K562 (cell line): Measurements from ENCODE around the gene ZBTB26. TPM values are rescaled to one million over a fixed set of nuclear protein-coding genes. Genes with fewer than 3 reads are reported as not detected.

ENCODE experiments used
- ARID4B ChIP-seq: sonication (generic); formaldehyde crosslinking; IDR thresholded peaks from 2 replicates; pipeline ENCODE4 v1.8.0; 2022; ENCODE audit warnings: mild to moderate bottlenecking, missing genetic modification reagents
- BACH1 ChIP-seq: fragments of 200-800 bp; sonication (Bioruptor generic); IDR thresholded peaks from 2 replicates; pipeline ENCODE4 v1.6.1; 2016; ENCODE audit warnings: missing genetic modification characterization, missing compliant biosample characterization
- BMI1 ChIP-seq: fragments of 150-350 bp; IDR thresholded peaks from 2 replicates; pipeline ENCODE4 v1.6.1; 2014; ENCODE audit warnings: low read length
- CHAMP1 ChIP-seq: fragments of 450-650 bp; IDR thresholded peaks from 2 replicates; pipeline ENCODE4 v1.6.1; 2016; ENCODE audit warnings: mild to moderate bottlenecking
- CHD4 ChIP-seq: fragments of 200-600 bp; sonication (generic); IDR thresholded peaks from 3 replicates; pipeline ENCODE4 v1.6.1; 2012; ENCODE audit warnings: low read depth, mild to moderate bottlenecking, mixed read lengths, low read length, inconsistent platforms; ENCODE audit not compliant: insufficient read depth, insufficient replicate concordance, poor library complexity, severe bottlenecking
- ETV1 ChIP-seq: fragments of 450-650 bp; conservative IDR thresholded peaks from 2 replicates; pipeline ENCODE4 v1.6.1; 2016; ENCODE audit warnings: missing genetic modification characterization, control low read depth, low read depth, missing compliant biosample characterization
- HBP1 ChIP-seq: fragments of 450-650 bp; formaldehyde crosslinking; IDR thresholded peaks from 2 replicates; pipeline ENCODE4 v1.4.0; 2022; ENCODE audit warnings: missing genetic modification characterization
- MXI1 ChIP-seq: IDR thresholded peaks from 2 replicates; pipeline ENCODE4 v1.6.1; 2011; ENCODE audit warnings: low read depth, mild to moderate bottlenecking, improper control_type of control experiment, low read length
- POLR2G ChIP-seq: fragments of 200-400 bp; formaldehyde crosslinking; IDR thresholded peaks from 2 replicates; pipeline ENCODE4 v1.6.1; 2017; ENCODE audit warnings: low read depth, mild to moderate bottlenecking, antibody characterized with exemption, low read length, moderate library complexity
- TRIM24 ChIP-seq, 2 experiments: fragments of 450-650 bp; IDR thresholded peaks; 2 replicates each; pipeline ENCODE4 v1.6.1; 2016
- ZBED1 ChIP-seq: IDR thresholded peaks from 2 replicates; pipeline ENCODE4 v1.6.1; 2014
- ZFP91 ChIP-seq: sonication (generic); formaldehyde crosslinking; IDR thresholded peaks from 2 replicates; pipeline ENCODE4 v1.8.0; 2022; ENCODE audit warnings: mild to moderate bottlenecking, missing genetic modification reagents
- ZFPM2 ChIP-seq: fragments of 250-450 bp; sonication (Bioruptor Pico); IDR thresholded peaks from 2 replicates; pipeline ENCODE4 v1.5.1; 2022; ENCODE audit warnings: mild to moderate bottlenecking
- ZNF124 ChIP-seq: sonication (generic); formaldehyde crosslinking; IDR thresholded peaks from 2 replicates; pipeline ENCODE4 v1.8.1; 2022; ENCODE audit warnings: missing genetic modification reagents
- ZNF639 ChIP-seq, 2 experiments: fragments of 200-800 bp in 1 of 2; sonication (Bioruptor generic) in 1 of 2; sonication (generic) in 1 of 2; formaldehyde crosslinking in 1 of 2; IDR thresholded peaks in 1 of 2; conservative IDR thresholded peaks in 1 of 2; 2 replicates each; pipeline versions ENCODE4 v1.5.0 to v1.6.1; 2016 to 2020; ENCODE audit warnings: missing compliant biosample characterization in 1 of 2, missing genetic modification characterization in 1 of 2, missing genetic modification reagents in 1 of 2
- polyA plus RNA-seq, 8 experiments: library from polyadenylated mRNA; depleted of rRNA in 4 of 8; stranded (reverse) in 5 of 8; unstranded in 3 of 8; fragments of >200 nt; fragmentation: Nextera tagmentation in 2 of 8; fragmentation: Illumina TruSeq in 1 of 8; extraction: Ambion mirVana in 2 of 8; extraction: Trizol in 1 of 8; gene quantifications; 2 replicates each; pipeline versions ENCODE4 v1.2.1 to v1.2.3, GENCODE V29; 2011 to 2014; ENCODE audit warnings: inconsistent platforms in 1 of 8, missing spikeins in 1 of 8
- total RNA-seq, 7 experiments: library from RNA; depleted of rRNA in 6 of 7; stranded (reverse); fragments of >200 nt in 6 of 7; fragmentation: Illumina TruSeq in 2 of 7; extraction: Trizol in 2 of 7; gene quantifications; 2 replicates each; pipeline versions ENCODE4 v1.2.1 to v1.2.3, GENCODE V29; 2011 to 2021; ENCODE audit warnings: low replicate concordance in 1 of 7

Gene ZBTB26
- total and polyA plus RNA-seq, 9 of the 15 experiments (the other 6 are each of a cell fraction or from before 2014, with no cell fraction given) = 2.4 to 20.7 (median 5.0) TPM

GRCh38 chr9:122912964-122913673 lies 18.2 kb downstream of the ZBTB26 start, which contains the start of gene ZBTB6 (continued):
- TF ChIP-seq ZNF639 (CRISPR knock-in tag; conservative IDR thresholded peaks at IDR 0.05 in 1 of 2, IDR thresholded peaks at IDR 0.05 in 1 of 2) (peak in 1 of 2 experiments; percentile 63; a peak in 1 of 4 replicates), TRIM24 (IDR thresholded peaks at IDR 0.05) (peak in 1 of 2 experiments; percentile 53; a peak in 2 of 4 replicates), ZBED1 (no peak), ZNF124 (CRISPR knock-in tag) (no peak), MXI1 (no peak), ZFPM2 (CRISPR knock-in tag) (no peak), ARID4B (CRISPR knock-in tag) (no peak; the same call in 1 of the 2 replicates), HBP1 (no peak), BACH1 (tag) (no peak), BMI1 (no peak), ZFP91 (CRISPR knock-in tag) (no peak), POLR2G (peak; percentile 73), CHD4 (no peak), ETV1 (tag) (peak; percentile 84), CHAMP1 (peak; percentile 51)
